SKM-1 (cell line): Measurements from ENCODE around the gene MEIS1.

ENCODE experiments used
- DNase-seq: peaks from one replicate; lab custom pipeline; 2025; ENCODE audit not compliant: unreplicated experiment; lab: John Stamatoyannopoulos, UW

The MEIS1 gene

GRCh38 chr2:66562304-66562685 is 127.4 kb downstream of the MEIS1 start:
- no peak for DNase-seq

- no peak for DNase-seq
Measured at GRCh38 chr2:66563473-66563872, 128.5 kb downstream of the MEIS1 start.

- no peak for DNase-seq
Measured at GRCh38 chr2:66565291-66565690, 130.4 kb downstream of the MEIS1 start.

DNA sequence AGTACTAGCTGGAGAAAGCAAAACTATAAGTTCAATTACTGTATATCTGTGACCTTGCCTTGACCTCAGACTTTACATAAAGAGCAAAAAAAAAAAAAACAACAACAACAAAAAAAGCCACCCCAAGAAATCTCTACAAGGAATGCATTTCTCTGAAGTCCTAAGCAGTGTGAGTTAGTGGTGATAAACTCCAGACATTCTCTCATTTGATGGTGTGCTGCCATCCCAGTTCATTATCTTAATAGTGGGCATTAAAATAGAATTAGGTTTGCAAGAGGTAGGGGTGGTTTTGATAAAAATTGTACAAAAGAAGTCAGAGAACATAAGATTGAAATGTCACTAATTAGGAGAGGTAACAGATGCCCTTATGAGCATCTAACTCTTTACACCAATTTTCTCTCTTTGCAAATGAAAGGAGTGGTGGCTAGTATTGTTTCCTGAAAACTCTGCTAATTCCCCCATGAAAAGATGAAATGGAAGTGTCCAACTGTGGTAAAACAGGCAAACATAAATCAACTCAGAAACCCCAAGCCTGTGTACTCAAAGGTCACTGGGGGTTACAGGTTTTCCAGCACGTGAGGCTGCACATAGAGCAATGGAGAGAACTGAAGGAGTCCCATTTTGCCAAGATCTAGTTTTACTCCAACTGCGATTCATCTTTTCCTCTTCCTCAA is 131.9 kb downstream of the MEIS1 start:
- DNase-seq, result no peak

DNA sequence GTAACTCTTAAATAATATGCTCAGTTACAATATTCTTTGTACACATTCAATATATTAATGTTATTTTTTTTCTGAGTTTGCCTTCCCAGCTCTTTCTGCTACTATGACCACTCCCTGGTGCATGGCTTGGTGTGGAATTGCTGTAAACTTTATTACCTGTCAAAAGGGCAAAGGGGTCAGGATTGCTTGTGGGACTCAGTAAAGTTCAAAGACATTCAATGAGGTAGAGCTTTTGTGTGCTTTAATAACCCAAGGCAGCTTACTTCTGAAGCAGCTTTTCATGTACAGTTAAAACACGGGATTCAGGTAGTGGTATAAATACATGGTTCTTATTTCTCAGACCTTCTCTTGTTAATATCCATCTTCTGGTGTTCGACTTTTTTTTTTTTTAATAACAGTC is 132.8 kb downstream of the MEIS1 start:
- DNase-seq, result no peak

DNA sequence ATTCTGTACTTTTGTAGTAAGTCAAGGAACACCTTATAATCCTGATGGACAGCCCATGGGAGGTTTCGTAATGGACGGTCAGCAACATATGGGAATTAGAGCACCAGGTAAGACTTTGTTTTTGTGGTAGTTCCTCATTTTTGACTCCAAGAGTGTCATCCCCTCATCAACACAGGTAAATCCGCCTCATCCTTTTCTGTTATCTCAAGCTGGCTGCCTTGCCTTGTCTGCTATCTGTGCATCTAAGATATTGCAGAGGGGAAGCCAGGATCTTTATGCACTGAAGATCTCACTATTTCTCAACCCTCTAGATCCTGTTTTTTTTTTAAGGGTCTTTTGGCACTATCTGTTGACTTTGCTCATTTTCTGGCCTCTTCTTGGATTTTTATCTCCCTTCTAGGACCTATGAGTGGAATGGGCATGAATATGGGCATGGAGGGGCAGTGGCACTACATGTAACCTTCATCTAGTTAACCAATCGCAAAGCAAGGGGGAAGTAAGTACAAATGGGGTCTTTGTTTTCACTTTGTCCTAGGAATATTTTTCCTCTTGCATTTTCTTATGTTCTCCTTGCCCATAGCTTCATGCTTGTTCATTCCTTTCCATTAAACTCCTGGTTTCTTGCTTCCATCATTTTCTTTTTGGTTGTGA is 133.8 kb downstream of the MEIS1 start:
- DNase-seq, result no peak

- no peak for DNase-seq
Measured at GRCh38 chr2:66569321-66569851, 134.5 kb downstream of the MEIS1 start.

- DNase-seq, result no peak
Measured at GRCh38 chr2:66569974-66570373, 135.0 kb downstream of the MEIS1 start.

DNA sequence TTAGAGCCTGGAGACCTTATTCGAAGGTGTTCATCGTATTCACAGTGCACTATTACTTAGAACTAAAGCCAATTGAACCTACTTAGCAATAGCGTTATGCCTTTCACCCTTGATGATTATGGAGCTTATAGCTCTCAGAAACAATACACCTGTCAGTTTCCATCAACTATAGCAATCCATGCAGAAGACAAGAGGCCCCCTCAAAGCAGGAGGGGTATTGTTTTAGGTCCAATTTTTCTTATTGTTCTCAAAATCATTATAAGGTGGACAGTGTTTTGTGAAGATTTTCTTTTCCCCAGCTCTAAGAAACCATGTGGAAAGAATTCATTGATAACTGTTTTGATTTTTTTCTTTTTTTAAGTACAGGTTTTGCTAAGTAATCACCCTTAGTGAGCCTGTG is 135.5 kb downstream of the MEIS1 start:
- DNase-seq, result no peak

GRCh38 chr2:66571918-66572317 is 137.0 kb downstream of the MEIS1 start:
- DNase-seq, result no peak

GRCh38 chr2:66572391-66572790 is 137.5 kb downstream of the MEIS1 start:
- no peak for DNase-seq

DNA sequence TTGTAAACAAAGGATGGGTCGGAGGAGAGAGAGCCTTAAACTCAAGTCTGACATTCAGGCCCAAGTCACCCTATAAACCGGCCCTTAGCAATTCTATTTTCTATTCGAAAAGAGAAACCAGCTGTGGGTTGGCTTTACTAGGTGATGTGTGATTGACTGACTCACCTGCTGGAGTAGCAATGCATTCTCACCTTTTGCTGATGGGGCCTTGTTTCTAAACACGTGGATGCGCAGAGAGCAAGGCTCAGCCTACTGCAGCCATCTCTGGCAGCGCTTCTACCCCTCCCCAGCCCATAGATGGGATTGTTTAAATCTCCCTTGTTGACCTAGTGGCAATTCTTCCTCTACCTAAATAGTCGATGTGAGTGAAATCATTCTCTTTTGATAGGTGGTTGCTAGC is 138.5 kb downstream of the MEIS1 start:
- no peak for DNase-seq

GRCh38 chr2:66573821-66574233 is 138.9 kb downstream of the MEIS1 start:
- DNase-seq, result no peak

DNA sequence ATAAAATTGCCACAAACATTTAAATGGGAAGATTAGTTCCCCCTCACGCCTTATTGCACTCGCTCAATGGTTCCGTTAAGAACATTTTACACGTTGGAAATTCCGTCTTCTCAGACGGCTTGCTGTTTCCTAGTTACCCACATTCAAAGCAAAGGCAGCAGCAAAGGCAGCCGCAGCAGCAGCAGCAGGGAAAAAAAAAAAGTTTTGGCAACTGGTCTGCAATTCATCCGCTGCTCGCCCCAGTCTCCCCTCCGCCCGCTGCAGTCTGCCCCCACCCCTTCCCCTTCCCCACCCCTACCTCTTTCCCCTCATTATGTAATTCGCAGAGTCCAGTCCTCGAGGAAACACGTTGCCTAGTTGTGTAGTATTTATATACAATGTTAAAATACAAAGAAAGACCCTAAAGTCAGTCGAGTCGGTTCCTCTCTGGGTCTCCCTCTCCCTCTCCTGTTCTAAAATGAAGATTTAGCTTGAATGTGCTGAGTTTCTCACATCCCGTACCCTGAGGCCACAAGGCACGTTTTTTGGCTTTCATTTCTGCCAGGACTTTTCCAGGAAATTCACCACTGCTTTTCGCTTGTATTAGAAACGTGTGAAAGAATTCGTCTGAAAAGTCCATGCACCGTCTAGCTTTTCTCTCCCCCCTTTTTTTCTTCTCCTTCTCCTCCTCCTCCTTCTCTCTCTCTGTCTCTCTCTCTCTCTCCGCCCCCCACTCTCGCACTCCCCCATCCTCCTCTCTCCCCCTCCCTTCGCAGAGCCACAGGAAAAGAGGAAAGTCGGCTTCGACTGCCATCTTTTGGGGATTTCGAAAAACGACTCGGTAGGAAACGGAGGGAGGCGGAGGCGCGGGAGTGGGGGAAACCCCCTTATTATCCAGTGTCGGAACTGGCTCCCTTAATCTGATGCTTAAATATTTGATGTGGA is 140.0 kb downstream of the MEIS1 start:
- no peak for DNase-seq

DNA sequence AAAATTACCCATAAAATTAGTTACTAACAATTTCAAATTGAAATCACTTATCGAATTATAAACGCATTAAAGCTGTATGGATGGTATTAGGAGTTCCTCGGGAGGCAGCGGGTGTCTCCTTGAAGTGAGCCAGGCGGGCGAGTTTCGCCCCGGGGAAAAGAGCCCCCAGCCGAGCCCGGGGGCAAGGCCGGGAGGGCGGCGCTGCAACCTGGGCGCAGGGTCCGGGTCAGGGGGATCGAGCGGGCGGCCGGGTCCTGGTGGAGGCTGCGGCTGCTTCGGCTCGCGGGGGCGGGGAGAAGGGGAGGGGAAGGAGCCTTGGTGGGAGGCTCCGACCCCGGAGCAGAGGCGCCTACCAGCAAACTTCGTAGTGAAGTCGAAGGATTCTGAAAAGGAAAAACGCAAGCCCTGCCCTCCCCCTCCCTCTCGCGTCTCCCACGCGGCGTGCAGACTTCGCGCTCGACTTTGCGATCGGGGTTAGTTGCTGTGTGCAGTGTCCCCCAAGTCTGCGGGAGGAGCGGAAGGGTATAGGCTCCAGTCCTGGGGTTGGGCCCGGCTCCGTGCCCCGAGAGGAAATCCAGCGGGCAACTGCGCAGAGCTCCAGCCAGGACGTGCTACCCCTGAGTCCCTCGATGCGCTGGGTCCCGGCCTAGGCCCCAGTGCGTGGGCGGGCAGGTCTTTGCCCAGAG is 140.8 kb downstream of the MEIS1 start:
- no peak for DNase-seq

DNA sequence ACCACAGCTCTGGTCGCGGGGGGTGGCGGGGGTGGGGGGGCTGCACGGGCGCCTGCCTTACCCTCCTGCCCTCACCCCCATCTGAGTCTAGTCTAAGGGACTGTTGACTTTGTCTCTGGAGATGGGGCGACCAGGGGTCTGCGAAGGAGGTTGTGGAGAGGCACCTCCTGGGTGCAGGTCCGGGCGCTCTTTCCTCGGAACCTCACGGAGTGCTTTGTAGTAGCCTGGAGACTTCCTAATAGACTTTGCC is 141.3 kb downstream of the MEIS1 start:
- DNase-seq, result no peak

GRCh38 chr2:66576561-66577320 is 141.8 kb downstream of the MEIS1 start:
- DNase-seq, result no peak

DNA sequence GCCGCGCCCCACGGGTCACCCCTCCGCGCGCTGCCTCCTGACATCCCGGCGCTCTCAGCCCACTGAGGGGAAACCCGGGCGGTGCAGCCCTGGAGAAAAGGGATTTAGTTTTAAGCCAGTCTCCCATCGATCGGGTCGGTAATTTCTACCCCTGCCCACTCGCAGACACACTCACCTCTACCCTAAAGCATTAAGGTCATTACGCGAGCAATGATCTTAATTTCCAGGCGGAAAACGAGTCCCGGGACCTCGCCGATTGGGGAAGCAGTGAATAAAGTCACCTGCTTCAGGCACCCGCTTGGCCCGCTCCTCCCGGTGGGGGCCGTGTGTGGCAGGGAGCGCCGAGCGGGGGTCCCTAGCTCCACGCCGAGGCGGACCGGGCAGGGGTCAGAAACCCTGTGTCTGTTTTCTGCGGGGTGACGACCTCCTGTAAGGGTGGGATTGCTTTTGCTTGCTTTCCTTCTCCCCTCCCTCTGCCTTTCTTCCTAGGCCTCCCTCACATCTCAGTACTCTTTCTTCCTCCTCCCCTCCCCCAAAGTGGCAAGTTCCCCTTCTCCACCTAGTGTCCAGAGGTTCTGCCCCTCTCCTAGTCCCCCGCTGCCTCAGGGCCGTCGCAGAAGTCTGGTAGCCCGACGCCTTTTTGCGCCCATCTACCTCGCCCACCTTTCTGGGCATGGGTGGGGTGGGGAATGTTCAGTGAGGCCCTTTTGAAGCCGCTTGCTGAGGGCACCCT is 142.6 kb downstream of the MEIS1 start:
- DNase-seq, result no peak

- no peak for DNase-seq
Measured at GRCh38 chr2:66578054-66578686, 143.2 kb downstream of the MEIS1 start.
